Fibroblast of the aortic adventitia (primary cell): ENCODE results near the gene UBB. TPM values are rescaled to one million over a fixed set of nuclear protein-coding genes. Genes with fewer than 3 reads are reported as not detected.
A peak's percentile ranks its signal among the peaks of the same experiment; 100 is the strongest.

Source experiments
- DNase-seq: peaks from one replicate; pipeline ENCODE4 v3.0.0-alpha.2; 2010; ENCODE audit warnings: low read depth
- H3K4me3 ChIP-seq: 2 replicates; pipeline ENCODE4 v1.5.1; 2011; ENCODE audit warnings: low read depth, mild to moderate bottlenecking, control low read depth, low read length, moderate library complexity
- total RNA-seq: library from RNA; depleted of rRNA; stranded (reverse); fragments of >200 nt; gene quantifications from 2 replicates; pipeline ENCODE4 v1.2.3, GENCODE V29; 2012; ENCODE audit warnings: low replicate concordance
- TF ChIP-seq, protein P1 (sequence below): IDR thresholded peaks from 2 replicates; pipeline ENCODE4 v1.5.1; 2011; ENCODE audit warnings: mild to moderate bottlenecking, low read length, control low read depth, inconsistent platforms; ENCODE audit not compliant: insufficient read depth

Gene UBB
- total RNA-seq, 1 donor = 1,074 TPM

DNA sequence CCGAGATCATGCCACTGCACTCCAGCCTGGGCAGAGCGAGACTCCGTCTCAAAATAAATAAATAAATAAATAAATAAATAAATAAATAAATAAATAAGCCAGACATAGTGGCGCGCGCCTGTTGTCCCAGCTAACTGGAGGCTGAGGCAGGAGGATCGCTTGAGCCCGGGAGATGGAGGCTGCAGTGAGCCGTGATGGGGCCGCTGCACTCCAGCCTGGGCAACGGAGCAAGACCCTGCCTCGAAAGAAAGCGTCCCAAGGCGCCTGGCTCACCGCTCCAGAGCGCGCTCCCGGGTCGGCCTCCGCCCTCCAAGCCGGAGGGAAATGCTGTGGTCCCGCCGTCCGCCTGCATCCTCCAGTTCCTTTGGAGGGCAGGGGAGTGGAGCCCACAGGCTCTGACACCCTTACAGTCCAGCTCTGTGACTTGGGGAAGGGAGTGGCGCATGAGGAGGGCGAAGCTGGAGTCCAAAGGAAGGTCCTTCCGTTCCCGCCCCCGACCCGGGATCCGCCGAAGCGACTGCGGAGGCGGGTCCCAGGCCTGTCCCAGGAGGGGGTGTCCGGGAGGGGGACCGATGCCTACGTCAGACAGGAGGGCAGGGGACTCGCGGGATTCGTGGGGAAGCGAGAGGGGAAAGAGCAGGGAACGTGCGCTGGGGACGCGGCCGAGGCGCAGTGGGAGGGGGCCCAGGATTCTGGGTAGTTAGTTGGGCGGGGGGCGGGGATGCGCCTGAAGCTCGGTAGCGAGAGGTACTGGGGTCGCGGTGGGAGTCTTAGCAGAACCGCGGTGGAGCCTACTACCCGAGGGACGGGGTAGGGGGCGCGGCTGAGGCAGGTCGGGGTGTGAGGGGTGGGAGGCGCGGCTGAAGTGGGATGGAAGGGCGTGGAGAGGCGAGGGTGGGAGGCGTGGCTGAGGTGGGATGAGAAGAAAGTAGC is 26.1 kb downstream of the UBB start:
- TF ChIP-seq, protein P1, sequence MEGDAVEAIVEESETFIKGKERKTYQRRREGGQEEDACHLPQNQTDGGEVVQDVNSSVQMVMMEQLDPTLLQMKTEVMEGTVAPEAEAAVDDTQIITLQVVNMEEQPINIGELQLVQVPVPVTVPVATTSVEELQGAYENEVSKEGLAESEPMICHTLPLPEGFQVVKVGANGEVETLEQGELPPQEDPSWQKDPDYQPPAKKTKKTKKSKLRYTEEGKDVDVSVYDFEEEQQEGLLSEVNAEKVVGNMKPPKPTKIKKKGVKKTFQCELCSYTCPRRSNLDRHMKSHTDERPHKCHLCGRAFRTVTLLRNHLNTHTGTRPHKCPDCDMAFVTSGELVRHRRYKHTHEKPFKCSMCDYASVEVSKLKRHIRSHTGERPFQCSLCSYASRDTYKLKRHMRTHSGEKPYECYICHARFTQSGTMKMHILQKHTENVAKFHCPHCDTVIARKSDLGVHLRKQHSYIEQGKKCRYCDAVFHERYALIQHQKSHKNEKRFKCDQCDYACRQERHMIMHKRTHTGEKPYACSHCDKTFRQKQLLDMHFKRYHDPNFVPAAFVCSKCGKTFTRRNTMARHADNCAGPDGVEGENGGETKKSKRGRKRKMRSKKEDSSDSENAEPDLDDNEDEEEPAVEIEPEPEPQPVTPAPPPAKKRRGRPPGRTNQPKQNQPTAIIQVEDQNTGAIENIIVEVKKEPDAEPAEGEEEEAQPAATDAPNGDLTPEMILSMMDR = no peak
- DNase-seq = no peak
- peak overlapping the region; percentile 62 for H3K4me3 ChIP-seq

DNA sequence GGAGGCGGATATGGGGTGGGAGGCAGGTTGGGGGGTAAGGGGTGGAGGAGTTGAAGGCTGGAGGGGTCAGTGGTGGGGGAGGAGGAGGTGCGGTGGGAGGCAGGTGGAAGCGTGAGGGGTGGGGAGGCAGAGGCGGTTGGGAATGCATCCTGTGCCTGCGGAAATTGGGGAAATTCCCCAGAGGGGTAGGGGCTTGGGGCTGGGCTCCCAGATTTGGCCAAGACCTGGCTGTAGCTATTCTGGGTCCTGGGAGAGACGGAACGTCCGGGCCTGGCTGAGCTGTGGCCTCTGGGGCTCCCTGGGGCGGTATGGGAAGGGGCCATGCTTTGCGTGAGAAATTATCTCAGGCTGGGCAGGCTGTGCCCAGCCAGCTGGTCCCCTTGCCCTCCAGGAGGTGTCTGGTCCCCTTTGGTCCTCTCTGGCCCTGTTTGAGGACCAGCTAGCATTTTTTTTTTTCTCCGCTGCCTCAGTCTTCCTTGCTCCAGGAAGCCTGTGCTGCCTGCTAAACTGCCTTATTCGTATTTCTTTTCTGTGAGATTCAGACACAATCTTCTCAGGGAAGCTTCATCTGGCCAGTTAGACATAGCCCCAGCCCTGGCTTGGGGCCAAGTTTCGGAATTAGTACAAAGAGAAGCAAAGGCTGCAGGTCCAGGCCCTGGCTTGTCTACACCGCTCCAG is 27.2 kb downstream of the UBB start:
- peak; percentile 62 for DNase-seq
- TF ChIP-seq, protein P1 = no peak
- no peak overlapping the region for H3K4me3 ChIP-seq

DNA sequence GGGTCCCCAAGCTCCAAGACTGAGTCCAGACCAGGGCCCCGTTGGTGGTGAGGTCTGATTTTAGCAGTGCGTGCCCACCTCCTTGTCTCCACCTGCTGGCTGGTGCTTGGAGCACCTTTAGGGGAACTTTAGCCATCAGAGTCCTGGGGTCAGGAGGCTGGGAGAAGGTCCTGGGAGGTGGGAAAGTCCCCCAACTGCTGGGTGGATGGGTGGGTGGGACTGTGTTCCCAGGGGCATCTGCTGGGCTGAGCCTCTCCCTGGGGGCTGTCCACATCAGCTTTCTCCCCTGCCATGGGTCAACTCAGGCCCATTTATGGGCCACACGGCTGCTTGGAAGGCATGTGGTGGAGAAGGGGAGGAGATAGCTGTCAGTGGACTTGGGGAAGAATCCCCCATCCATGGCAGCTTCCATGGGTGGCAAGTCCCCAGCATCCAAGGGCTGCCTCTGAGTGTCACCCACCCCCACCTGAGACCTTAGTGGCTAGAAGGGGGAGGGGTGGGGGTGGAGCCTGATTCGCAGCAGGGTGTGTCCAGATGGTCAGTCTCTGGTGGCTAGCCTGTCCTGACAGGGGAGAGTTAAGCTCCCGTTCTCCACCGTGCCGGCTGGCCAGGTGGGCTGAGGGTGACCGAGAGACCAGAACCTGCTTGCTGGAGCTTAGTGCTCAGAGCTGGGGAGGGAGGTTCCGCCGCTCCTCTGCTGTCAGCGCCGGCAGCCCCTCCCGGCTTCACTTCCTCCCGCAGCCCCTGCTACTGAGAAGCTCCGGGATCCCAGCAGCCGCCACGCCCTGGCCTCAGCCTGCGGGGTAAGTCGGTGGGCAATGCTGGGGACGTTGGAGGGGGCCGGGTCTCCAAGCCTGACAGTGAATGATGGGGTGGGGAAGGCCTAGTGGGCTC is 34.4 kb downstream of the UBB start, which contains the start of gene TRPV2:
TSS of gene TRPV2 (plus strand) at position 541 of the 894 bp plus-strand sequence. CDS start 2,098 bp downstream, outside the sequence.
- no peak for DNase-seq
- TF ChIP-seq, protein P1 = peak; percentile 25
- H3K4me3 ChIP-seq = peak within 1 kb of the TSS; percentile 46

DNA sequence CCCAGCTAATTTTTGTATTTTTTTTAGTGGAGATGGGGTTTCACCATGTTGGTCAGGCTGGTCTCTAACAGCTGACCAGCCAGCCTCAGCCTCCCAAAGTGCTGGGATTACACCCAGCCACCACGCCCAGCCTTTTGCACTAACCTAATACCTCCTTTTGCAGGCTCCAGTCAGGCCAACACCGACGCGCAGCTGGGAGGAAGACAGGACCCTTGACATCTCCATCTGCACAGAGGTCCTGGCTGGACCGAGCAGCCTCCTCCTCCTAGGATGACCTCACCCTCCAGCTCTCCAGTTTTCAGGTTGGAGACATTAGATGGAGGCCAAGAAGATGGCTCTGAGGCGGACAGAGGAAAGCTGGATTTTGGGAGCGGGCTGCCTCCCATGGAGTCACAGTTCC is 36.5 kb downstream of the UBB start:
- TF ChIP-seq, protein P1 = no peak
- no peak for DNase-seq
- no peak overlapping the region for H3K4me3 ChIP-seq

DNA sequence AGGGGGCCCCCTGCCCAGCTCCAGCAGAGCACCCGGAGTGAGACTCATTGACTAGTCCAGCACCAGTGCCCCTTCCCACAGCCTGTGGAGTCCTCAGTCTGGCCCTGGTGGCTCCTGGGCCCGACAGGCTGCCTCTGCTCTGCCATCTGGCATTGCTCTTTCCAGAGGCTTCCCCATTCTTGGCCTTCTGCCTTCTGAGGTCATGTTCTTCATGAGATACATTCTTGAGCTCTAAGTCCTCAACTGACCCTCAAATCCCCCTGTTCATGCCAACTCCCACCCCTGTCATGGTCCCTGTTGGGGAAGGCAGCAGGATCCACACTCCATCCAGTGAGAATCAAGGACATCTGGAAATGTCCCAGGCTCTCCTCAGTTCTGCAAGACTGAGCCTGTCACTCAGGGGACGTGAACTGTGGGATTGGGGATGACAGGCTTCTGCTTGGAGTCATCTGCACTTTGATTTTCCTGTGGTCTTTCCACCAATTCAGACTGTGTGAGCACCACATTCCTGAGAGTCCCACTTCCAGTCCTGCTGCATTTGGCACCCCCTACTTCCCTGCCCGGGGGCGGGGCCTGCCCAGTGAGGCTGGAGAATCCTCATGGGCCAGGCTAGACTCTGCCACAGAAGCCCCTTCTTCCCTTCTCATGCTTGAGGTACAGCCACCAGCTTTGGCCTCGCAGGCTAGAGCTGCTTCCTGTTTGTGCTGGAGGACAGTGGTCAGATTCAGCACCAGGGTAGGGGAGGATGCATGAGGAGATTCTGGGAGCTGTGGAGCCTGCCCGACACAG is 37.2 kb downstream of the UBB start:
- TF ChIP-seq, protein P1 = no peak
- H3K4me3 ChIP-seq = no peak overlapping the region
- peak; percentile 46 for DNase-seq

DNA sequence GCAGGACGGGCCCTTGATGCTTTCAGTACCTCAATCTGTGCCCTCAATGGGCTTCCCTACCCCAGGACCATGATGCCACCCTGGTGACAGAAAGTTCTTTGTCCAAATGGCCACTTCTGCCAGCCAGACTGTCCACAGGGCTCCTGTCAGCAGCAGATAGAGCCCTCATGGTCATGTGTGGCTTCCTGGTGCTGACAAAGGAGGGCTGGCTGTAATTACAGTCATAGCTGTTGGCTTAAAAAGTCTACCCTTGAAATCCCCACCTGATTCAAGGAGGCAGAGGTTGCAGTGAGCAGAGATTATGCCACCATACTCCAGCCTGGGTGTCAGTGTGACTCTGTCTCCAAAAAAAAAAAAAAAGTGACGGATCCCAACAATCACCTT is 37.8 kb downstream of the UBB start:
- DNase-seq = no peak
- TF ChIP-seq, protein P1 = no peak
- H3K4me3 ChIP-seq = no peak overlapping the region
